HG02642 (cell line): ENCODE data around the gene SRPRA.
"Not testable (repeated sequence)": the region's sequence is repeated elsewhere in the genome, so short reads cannot be mapped to it uniquely, and the experiment has no call there.

Source experiments
- ATAC-seq: cut with Tn5 transposase; IDR thresholded peaks from one replicate; pipeline ENCODE4 v1.9.1; 2021; ENCODE audit warnings: mild to moderate bottlenecking; ENCODE audit not compliant: unreplicated experiment, poor library complexity

Gene SRPRA, protein sequence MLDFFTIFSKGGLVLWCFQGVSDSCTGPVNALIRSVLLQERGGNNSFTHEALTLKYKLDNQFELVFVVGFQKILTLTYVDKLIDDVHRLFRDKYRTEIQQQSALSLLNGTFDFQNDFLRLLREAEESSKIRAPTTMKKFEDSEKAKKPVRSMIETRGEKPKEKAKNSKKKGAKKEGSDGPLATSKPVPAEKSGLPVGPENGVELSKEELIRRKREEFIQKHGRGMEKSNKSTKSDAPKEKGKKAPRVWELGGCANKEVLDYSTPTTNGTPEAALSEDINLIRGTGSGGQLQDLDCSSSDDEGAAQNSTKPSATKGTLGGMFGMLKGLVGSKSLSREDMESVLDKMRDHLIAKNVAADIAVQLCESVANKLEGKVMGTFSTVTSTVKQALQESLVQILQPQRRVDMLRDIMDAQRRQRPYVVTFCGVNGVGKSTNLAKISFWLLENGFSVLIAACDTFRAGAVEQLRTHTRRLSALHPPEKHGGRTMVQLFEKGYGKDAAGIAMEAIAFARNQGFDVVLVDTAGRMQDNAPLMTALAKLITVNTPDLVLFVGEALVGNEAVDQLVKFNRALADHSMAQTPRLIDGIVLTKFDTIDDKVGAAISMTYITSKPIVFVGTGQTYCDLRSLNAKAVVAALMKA

DNA sequence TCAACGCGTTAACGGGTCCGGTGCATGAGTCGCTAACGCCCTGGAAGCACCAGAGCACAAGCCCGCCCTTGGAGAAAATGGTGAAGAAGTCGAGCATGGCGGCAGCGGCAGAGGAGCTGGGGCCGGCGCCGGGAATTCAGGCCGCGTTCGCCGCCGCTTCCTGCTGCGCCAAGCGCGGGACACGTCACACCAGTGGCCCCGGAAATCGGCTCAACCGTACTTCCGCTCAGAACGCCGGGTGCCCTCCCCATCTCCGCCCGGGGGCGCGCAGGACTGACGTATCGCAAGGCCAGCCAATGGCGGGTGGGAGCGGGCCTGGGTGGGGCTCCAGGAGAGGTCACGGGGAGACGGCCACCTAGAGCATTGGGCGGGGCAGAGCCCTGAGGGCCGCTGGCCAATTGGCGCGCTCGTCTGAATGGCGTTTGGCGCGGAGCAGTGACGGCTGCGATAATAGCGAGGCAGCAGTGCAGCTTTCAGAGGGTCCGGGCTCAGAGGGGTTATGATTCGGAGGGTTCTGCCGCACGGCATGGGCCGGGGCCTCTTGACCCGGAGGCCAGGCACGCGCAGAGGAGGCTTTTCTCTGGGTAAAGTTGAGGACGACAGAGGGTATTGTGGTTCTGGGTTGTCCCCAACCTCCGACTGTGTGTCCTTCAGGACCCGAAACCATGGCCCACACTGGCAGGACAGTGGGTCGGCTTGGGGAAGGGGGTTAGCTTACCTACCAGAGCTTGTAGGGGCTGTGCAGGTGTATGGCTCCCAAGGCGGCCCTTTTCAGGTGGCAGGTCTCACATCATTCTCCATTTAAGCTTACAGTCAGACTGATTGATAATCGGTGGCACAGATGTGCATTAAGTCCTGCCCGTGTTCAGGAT lies at the start of gene SRPRA, which contains the start of gene FOXRED1:
Gene SRPRA, minus strand, starts transcription at position 188 of the 872 bp plus-strand sequence. Its CDS starts 91 bp downstream, at position 97.
Gene FOXRED1, plus strand, starts transcription at position 447 of the 872 bp plus-strand sequence. Its CDS starts 53 bp downstream, at position 500.
- peak; percentile 99 for ATAC-seq

DNA sequence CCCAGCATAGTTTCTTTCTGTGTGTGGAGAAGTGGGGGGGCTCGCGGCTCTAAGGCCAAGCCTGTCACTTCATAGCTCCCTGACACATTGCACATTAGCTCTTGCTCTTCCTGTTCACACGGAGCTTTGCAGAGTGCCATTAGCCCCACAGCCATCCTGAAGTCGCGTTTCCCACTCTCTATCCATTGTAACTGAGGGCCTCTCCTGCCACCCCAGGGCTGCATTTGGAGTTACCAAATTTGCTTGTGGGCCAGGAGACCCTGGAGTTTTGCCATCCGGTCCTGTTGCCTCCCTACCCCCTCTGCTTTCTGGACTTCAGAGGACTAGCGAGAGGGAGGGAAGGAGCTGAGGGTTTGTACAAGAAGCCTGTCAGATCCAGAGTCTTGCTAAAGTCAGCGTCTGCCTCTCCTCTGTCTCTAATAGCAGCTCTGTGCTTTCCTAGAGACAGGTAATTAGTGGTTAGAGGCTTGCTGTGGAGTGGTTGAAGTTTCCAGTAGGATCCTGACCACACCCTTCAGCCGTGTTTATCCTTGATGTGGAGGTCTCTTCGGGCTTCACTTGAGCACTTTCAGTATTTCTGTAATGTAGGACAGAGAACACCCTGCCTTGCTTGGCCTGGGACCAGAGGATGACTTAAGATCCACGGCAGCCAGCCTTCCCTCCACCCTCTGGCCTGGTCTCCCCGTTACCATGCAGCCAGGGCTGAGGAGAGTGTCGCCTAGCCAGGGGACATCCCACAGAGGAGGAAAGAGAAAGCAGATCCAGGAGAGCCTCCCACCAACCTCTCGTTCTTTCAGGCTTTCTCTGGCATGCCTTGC lies 49.3 kb upstream of the SRPRA start:
- peak; percentile 32 for ATAC-seq

DNA sequence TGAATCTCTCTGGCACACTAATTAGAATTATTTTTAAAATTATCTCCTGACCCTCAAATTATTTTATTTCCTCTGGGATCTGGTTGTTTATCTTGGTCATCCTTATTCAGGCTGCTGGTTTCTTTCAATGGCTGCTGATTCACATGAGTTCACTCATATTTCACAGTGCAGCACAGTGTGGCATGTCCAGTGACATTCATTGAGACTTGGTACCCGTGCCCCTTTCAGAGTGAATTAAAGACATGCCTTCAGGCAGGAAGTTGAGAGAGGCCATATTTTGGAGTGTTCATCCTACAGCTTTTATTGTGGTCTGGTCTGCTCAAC lies 48.7 kb upstream of the SRPRA start:
- peak; percentile 10 for ATAC-seq

DNA sequence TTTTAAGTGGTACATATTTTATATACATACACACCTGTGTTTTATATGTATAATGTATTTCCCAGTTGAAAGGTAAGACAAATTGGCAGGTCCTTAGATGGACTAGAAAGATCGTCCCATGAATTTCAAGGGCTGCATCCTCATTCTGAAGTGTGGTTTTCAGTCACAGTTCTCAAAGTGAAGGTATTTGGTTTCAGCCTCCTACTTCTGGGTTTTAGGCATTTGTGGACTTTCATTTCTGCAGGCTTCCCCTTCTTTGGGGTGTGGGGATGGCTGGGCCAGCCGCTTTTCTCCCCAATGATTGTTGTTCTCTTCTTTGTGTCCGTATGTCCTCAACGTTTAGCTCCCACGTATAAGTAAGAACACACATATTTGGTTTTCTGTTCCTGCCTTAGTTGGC lies 45.1 kb upstream of the SRPRA start:
- ATAC-seq: no peak

DNA sequence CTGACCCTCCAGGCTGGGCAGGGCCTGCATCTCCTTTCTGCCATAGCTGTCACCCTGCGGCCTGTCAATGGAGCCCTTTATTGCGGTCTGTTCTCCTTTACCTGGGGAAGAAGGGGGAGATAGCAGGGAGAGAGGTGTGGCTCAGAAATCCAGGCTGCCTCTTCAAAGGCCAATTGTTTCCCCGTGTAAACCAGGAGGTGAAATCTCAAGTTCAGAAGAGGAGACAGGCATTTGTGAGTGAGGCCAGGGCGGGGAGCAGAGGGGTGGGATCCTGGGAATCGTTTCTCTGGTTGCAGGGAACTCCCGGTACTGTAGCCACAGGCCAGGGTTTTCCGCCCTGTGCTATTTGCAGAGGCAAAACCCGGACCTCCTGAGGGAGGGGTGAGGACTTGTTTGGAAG lies 44.3 kb upstream of the SRPRA start:
- no peak for ATAC-seq

DNA sequence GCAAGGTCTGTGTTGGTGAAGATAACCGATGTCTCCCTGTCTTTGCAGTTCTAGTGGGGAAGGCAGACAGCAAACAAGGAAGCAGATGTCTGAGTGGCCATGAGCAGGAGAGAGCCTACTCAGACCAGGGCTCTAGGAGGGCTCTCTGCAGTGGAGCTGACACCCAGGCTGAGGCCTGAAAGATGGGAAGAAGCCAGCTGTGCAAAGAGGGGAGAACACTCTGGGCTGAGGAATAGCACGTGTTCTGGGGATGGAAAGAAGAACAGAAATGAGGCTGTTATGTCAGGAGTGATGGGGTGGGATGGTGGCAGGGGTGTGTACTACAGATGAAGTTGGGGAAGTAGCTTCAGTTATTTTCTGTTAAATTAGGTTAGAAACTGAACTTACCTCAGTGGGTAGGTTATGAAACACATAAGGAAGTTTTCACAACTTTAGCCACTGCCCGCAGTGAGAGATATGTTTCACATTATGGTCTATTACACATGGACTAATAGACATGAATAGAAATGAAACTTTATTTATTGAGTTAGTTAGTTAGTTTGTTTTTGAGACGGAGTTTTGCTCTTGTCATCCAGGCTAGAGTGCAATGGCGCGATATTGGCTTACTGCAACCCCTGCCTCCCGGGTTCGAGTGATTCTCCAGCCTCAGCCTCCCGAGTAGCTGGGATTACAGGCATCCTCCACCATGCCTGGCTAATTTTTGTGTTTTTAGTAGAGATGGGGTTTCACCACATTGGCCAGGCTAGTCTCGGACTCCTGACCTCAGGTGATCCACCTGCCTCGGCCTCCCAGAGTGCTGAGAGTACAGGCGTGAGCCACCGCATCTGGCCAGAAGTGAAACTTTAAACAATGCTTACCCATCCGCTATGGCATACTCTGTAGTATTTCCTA lies 43.0 kb upstream of the SRPRA start:
- peak; percentile 62 for ATAC-seq

DNA sequence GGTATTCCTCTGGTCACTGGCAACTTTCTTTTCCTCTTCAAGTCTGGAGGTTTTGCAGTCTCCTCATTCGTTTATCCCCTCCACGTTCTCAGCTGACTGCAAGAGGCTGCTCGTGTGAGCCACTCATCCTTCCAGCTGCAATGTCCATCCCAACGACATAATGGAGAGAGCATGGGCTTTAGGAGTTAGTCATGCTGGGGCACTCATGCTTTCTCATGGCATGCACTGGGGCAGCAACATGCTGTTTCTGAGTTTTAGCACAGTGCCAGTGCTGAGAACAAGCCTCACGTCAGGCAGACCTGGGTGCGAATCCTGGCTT lies 42.3 kb upstream of the SRPRA start:
- ATAC-seq: no peak

DNA sequence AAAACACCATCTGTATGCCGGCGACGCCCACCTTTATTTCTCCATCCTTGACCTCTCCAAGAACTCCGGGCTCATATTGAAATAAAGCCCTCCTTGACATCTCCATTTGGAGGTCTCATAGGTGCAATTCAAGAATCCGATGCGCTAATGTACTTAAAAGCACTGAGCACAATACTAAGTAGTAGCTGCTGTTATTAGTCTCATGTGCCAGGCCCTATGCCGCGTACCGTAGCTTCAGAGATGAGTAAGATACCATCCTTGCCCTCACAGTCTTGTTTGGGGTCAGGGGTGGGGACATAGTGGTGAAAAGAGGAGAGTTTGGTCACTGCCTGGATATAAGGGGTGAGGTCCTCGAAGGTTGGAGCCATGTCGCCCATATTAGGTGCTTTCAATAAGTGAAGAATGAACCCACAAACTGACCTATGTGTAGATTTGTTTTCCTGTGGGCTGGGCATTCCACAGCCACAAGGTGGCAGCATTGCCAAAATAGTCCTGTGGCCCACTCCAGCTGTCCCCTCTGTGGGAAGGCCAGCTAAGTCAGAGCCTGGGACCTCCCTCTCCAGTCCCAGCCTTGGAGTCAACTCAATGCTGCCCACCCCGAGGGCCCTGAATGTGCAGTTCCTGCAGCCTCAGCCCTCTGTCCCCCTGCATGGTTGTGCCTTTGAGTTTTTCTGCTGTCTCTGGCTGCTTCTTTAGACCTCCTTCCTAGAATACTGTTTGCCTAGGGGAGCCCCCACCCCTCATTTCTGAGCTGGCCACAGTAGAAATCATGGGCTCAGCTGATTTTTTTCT lies 41.7 kb upstream of the SRPRA start:
- ATAC-seq: peak; percentile 42

DNA sequence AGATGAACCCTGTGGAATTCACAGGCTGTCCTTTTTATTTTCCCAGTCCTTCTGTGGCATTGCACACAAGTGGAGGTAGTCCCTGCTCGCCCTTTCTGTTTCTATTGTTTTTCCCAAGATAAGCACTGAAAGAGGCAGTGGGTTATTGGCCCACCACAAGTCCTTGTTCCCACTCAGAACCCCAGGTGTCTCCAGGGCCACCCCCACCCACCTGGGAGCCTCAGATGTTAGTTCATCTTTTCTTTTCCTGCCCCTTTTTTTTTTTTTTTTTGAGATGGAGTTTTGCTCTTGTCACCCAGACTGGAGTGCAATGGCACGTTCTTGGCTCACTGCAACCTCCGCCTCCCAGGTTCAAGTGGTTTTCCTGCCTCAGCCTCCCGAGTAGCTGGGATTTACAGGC lies 40.1 kb upstream of the SRPRA start:
- not testable (repeated sequence) for ATAC-seq

DNA sequence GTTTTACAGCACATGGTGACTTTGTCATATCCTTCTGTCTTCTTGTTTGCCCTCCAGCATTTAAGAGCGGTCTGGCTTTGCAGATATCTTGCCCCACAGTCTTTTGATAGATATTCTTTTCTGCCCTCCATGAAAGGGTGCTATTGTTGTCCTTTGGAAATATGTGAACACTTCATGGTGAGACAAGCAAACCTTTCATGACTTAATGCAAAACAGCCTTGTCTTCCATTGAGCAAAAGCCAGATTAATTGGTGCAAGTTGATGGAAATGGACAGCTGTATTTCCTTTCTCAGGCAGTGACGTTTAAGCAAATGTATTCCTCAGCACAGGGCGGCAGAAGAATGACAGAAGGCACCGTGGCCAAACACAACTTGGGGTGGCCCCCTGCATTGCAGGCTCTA lies 39.6 kb upstream of the SRPRA start:
- no peak for ATAC-seq

DNA sequence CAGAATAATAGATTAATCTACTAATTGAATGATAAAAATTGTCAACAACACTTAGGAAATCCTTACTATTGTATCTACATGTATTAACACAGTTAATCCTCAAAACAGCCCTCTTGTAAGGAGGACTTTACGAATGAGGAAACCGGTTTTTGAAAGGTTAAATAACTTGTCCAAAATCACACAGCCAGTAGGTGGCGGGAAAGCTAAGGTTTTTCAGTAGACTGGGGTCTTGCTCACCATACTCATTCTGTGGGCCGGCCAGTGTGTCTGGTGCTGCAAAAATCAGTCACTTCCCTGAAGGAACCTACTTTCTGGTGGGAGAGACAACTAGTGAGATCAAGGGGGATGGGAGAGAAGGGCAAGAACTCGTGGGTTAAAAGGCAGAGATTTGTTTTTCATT lies 39.0 kb upstream of the SRPRA start:
- no peak for ATAC-seq

DNA sequence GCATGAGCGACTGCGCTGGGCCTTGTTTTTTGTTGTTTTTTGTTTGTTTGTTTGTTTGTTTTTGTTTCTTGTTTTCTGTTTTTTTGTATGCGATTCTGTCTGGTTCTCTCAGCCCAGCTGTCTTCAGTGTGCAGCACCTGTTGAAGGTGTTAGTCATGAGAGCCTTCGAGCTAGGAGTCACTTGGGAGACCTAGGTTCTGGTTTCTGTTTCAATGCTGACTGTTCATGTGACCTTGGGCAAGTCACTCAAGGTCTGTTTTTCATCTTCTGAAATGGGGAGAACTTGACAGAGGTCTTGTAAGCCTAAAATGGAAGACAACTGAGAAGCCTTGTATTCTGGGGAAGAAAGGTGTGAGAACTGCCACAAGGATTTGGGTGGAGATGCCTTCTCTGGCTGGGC lies 37.0 kb upstream of the SRPRA start:
- ATAC-seq: peak; percentile 62

DNA sequence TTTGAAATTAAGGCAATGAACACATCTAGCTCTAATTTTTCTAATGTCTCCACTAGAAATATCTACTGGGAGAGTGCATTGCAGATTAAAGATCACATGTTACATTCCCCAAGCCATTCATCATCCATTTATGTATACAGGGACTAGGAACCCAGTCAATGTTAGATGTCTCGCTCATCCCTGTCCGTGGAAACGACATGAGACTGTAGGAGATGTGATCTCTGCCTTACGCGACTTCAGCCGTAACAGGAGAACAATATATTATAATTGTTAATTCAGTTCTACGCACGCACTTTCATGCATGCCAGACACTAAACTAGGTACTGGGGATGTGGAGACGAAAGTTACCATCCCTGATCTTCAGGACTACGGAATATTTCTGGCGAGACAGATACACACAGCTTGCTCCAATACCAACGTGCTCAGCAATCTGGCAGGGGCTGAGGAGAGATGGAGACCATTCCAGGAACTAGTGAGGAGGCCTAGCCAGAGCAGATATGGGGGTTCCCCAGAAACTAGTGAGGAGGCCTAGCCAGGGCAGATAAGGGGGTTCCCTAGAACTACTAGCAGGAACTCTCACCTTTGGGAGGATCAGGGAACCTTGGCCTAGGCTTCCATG lies 35.9 kb upstream of the SRPRA start:
- ATAC-seq: no peak

DNA sequence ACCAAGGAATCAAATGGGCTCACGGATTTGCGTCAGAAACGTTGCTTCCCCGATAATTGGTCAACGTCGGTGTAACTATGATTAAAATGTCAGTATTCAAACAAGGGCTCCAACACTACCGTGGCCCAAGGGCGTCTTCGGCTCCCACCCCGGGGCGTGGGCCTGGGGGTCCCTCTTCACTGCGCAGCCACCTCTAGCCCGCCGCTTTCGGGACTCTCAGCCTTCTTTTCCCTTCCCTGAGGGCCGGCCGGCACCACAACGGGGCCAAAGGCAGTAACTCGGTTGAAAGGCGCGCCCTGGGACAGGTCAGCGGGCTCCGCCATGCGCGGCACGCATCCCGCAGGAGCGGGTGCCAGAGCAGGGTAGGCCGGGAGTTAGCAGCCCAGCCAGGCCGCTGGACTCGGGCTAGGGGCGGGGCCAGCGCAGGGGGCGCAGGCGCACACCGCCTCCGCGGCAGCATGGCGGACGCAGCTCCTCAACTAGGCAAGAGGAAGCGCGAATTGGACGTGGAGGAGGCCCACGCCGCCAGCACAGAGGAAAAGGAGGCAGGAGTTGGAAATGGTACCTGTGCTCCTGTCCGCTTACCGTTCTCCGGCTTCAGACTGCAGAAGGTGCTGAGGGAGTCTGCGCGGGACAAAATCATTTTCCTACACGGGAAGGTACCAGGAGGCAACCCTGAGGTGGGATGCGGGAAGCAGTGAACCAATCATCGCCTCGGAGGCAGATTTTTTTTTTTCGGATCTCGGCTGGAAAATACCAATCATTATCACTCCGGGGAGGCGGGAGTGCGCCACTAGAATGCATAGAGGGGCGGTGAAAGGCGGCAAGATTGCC lies 35.1 kb upstream of the SRPRA start, which contains the start of gene DCPS:
Gene DCPS, plus strand, starts transcription at position 438 of the 834 bp plus-strand sequence. Its CDS starts 21 bp downstream, at position 459.
- ATAC-seq: peak; percentile 93

DNA sequence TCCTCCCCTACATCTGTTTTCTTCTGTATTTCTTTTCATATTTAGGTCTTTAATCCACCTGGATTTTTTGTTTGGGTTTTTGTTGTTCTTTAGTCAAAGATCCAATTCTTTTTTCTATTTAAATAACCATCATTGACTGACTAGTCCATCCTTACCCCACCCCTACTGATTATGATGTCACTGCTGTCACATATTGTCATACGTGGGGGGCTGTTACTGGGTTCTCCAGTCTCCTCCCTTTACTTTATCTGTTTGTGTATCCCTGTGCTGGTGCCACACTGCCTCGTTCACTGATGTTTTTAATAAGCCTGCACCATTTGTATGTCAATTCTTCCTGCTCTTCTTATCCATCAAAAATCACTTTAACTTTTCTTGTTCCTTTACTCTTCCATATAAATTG lies 28.3 kb upstream of the SRPRA start:
- no peak for ATAC-seq

DNA sequence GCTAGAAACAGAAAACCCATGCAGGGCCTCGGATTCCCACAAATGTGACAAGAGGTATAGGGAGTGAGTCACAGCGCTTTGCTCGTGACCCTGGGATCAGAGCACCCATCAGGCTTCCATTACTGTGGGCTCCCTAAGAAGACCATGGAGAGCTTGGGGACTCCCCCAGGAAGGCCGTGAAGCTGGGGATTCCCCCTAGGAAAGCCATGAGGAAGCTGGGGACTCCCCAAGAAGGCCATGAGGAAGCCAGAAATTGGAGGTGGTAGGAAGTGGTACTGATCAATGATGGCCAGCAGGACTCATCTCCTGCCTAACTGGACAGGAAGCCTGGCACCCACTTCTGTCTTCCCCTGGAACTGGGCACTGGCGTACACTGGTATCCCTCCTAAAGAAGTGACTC lies 25.0 kb upstream of the SRPRA start:
- ATAC-seq: no peak

DNA sequence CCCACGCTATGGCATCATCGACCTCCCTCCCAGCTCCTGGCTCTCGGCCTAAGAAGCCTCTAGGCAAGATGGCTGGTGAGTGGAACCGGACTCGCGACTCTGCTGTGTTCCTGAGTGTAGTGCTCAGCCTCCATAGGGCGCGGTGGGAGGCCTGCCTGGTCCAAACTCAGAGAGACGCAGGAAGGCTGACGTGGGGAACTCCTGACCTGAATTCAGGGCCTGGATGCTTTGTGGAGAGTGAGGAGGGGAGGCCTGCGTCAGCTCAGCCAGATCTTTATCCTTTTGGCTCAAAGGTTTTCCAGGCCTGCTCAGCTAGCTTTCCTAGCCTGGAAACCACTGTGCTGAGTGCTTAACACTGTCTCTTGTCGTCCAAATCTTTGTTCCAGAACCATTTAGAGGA lies 22.2 kb upstream of the SRPRA start:
- ATAC-seq: no peak
